Ecto neural progenitor cell (in vitro differentiated cells): ENCODE data around the gene NYAP2.

Experiments used
- DNase-seq: peaks from one replicate; pipeline ENCODE4 v3.0.0-alpha.2; 2018; ENCODE audit warnings: low spot score

The NYAP2 gene

GRCh38 chr2:225399504-225399903, at the start of gene NYAP2:
TSS of gene NYAP2 (plus strand) at chr2:225399710. CDS start at chr2:225408881, 9,171 bp downstream.
- no peak for DNase-seq

GRCh38 chr2:225353579-225354085, 45.9 kb upstream of the NYAP2 start:
- no peak for DNase-seq

GRCh38 chr2:225354281-225354774, 45.2 kb upstream of the NYAP2 start:
- DNase-seq, result peak; percentile 53

GRCh38 chr2:225355788-225356187, 43.7 kb upstream of the NYAP2 start:
- no peak for DNase-seq

GRCh38 chr2:225366731-225367130, 32.8 kb upstream of the NYAP2 start:
- DNase-seq, result no peak

- DNase-seq, result no peak
Observed at GRCh38 chr2:225367482-225367881, 32.0 kb upstream of the NYAP2 start.

GRCh38 chr2:225378984-225379383, 20.5 kb upstream of the NYAP2 start:
- DNase-seq, result no peak

GRCh38 chr2:225379856-225380255, 19.7 kb upstream of the NYAP2 start:
- no peak for DNase-seq

- no peak for DNase-seq
Observed at GRCh38 chr2:225381609-225382008, 17.9 kb upstream of the NYAP2 start.

- no peak for DNase-seq
Observed at GRCh38 chr2:225398372-225398771, 1.1 kb upstream of the NYAP2 start.

- peak; percentile 73 for DNase-seq
Observed at GRCh38 chr2:225400060-225400511, 576 bp downstream of the NYAP2 start.

GRCh38 chr2:225400546-225401400, 1.3 kb downstream of the NYAP2 start:
- DNase-seq, result no peak

GRCh38 chr2:225402210-225402776, 2.8 kb downstream of the NYAP2 start:
- no peak for DNase-seq

GRCh38 chr2:225411452-225411851, 11.9 kb downstream of the NYAP2 start:
- no peak for DNase-seq

GRCh38 chr2:225413786-225414185, 14.3 kb downstream of the NYAP2 start:
- DNase-seq, result no peak

- DNase-seq, result no peak
Observed at GRCh38 chr2:225414902-225415301, 15.4 kb downstream of the NYAP2 start.

- no peak for DNase-seq
Observed at GRCh38 chr2:225415341-225415740, 15.8 kb downstream of the NYAP2 start.

GRCh38 chr2:225415792-225416191, 16.3 kb downstream of the NYAP2 start:
- DNase-seq, result no peak

- no peak for DNase-seq
Observed at GRCh38 chr2:225416616-225417367, 17.3 kb downstream of the NYAP2 start.

- no peak for DNase-seq
Observed at GRCh38 chr2:225419033-225419432, 19.5 kb downstream of the NYAP2 start.

- no peak for DNase-seq
Observed at GRCh38 chr2:225422145-225422544, 22.6 kb downstream of the NYAP2 start.

- no peak for DNase-seq
Observed at GRCh38 chr2:225425284-225425683, 25.8 kb downstream of the NYAP2 start.
